ENCODE results near the gene JADE1. TPM values are rescaled to one million over a fixed set of nuclear protein-coding genes. Genes with fewer than 3 reads are reported as not detected.

JADE1 gene
- total RNA-seq, 8 experiments from 2014 or later = 8.1 to 31.4 (median 20.7) TPM

DNA sequence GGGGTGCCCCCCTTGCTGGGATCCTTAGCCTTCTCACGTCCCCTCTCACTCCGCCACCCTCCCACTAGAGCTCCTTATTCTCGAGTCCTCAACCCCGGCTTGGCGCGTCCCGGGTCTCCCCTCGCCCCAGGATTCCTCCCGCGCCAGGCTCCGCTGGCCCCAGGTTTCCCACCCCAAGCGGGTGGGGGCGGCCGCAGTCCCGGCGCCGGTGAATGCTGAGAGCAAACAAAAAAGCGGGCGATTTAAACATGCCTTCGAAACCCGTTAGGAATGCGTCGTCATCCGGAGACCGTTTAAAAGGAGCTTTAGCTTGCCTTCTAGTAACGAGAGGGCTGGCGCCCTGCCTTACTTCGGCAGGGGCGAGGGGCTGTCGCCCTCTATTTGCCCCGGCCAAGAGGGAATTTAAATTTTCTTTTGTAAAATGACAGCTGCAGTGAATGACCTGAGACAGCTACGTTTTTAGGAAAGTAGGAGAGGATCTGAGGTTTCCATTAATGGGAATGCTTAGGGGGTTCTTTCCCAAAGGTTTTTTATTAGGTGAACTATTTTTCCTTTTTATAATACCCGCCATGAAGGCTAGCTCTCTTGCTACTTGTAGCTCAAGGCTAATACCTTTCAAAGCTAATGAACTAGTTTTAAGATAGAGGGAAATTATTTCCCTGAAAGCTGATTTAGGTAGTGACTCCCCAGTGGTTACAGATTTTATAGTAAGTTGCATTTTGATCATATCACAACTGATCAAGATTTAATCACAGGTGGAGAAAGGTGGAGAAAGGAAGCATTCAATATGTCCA lies 3.1 kb downstream of the JADE1 start:
- Histone ChIP-seq H3K4me3 (peak overlapping the region; percentile 59 to 85 (median 62)), H3K4me1 (replicated peaks in 1 of 2) (no peaks in the 10 kb centered on the region), H3K27ac (peak overlapping the region; percentile 81 to 86)
- in situ Hi-C loops (cut with MboI; ENCODE audit: low pct_unique_long_range_greater_than_20kb in 2 of 9, low sequenced_read_pairs in 9 of 9, unreplicated experiment in 9 of 9) = loop anchor here in 3 of 9 experiments (10.0 to 25.0 kb wide), 3 partner anchors 52 to 525 kb away; partner anchors contain the start of gene PGRMC2 (in 1 of the 3)
- ATAC-seq (replicated peaks in 6 of 8) = peak in 6 of 8 experiments; percentile 2 to 39 (median 18)
- WGBS, 10 experiments = 0 to 4% (median 0%) methylated on average over 1 to 8 of the region's 33 CpGs; no CpG with 5 or more reads in 2 of the 10 experiments

DNA sequence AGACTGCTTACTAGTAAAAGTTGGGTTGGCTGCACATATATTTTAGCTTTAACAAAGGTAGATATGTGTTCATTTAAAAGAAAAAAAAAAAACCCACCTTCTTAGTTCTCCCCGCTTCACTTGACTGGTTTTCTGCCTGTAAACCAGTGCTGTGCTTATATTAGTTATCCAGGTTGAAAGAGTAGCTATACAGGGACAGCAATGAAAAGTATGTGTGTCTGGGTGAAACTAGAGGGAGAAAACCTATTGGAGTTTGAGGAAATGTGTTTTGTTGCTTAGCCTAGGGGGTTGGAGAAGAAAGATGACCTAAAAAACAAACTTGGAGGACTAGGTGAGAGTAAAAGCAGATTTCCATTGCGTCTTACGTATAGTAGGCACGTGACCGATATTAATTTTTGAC lies 4.5 kb downstream of the JADE1 start:
- ATAC-seq (replicated peaks in 6 of 8) = no peak
- Histone ChIP-seq H3K4me3 (no peak overlapping the region), H3K4me1 (replicated peaks in 1 of 2) (no peaks in the 10 kb centered on the region), H3K27ac (no peak overlapping the region)
- in situ Hi-C loops (cut with MboI; ENCODE audit: low pct_unique_long_range_greater_than_20kb in 2 of 9, low sequenced_read_pairs in 9 of 9, unreplicated experiment in 9 of 9) = loop anchor here in 3 of 9 experiments (10.0 to 25.0 kb wide), 3 partner anchors 51 to 527 kb away; partner anchors contain the start of gene PGRMC2 (in 1 of the 3)
- WGBS, 10 experiments = 94 to 100% (median 99%) methylated on average over 1 to 5 of the region's 5 CpGs

DNA sequence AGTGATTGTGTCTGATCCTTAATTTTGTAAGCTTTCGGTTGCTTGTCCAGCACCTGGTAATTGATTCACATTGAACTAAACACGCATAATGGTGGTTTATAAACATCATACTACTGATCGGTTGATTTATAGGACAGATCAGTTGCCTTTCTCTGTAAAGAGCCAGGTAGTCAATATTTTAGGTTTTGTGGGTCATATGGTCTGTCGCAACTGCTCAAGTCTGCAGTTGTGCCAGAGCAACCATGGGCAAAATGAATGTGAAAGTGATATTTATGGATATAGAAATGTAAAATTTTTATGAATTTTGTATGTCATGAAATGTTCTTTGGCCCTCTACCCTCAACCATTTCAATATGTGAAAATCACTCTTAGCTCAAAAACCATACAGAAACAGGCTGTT lies 8.9 kb downstream of the JADE1 start:
- ATAC-seq (replicated peaks in 6 of 8) = no peak
- no peak overlapping the region for H3K4me3 ChIP-seq
- in situ Hi-C loops (cut with MboI; ENCODE audit: low pct_unique_long_range_greater_than_20kb in 2 of 9, low sequenced_read_pairs in 9 of 9, unreplicated experiment in 9 of 9) = loop anchor here in 3 of 9 experiments (10.0 to 25.0 kb wide), 3 partner anchors 46 to 531 kb away; partner anchors contain the start of gene PGRMC2 (in 1 of the 3)

GRCh38 chr4:128819082-128819742 lies 9.7 kb downstream of the JADE1 start:
- WGBS, 10 experiments = 76 to 100% (median 98%) methylated on average over 1 to 5 of the region's 6 CpGs; no CpG with 5 or more reads in 4 of the 10 experiments
- in situ Hi-C loops (cut with MboI; ENCODE audit: low pct_unique_long_range_greater_than_20kb in 2 of 9, low sequenced_read_pairs in 9 of 9, unreplicated experiment in 9 of 9) = loop anchor here in 3 of 9 experiments (10.0 to 25.0 kb wide), 3 partner anchors 46 to 532 kb away; partner anchors contain the start of gene PGRMC2 (in 1 of the 3)
- Histone ChIP-seq H3K4me3 (no peak overlapping the region), H3K27ac (no peak overlapping the region), H3K4me1 (replicated peaks in 1 of 2) (no peaks in the 10 kb centered on the region)
- no peak for ATAC-seq (replicated peaks in 6 of 8)

More for the DNA sequence above, 8.9 kb downstream of the JADE1 start:
- H3K27ac ChIP-seq = no peak overlapping the region
- H3K4me1 ChIP-seq (replicated peaks in 1 of 2) = no peaks in the 10 kb centered on the region
- WGBS, 10 experiments = 89 to 100% (median 100%) methylated on average over 1 to 3 of the region's 4 CpGs; no CpG with 5 or more reads in 1 of the 10 experiments

- Histone ChIP-seq H3K27ac (no peak overlapping the region), H3K4me3 (no peak overlapping the region), H3K4me1 (replicated peaks in 1 of 2) (no peaks in the 10 kb centered on the region)
- 5 to 96% (median 60%) methylated on average over 2 to 3 of the region's 3 CpGs; no CpG with 5 or more reads in 2 of the 10 experiments for WGBS, 10 experiments
- peak in 3 of 8 experiments; percentile 38 to 52 (median 43) for ATAC-seq (replicated peaks in 6 of 8)
- in situ Hi-C loops (cut with MboI; ENCODE audit: low pct_unique_long_range_greater_than_20kb in 2 of 9, low sequenced_read_pairs in 9 of 9, unreplicated experiment in 9 of 9) = loop anchor here in 3 of 9 experiments (25.0 kb wide), 2 partner anchors 358 to 533 kb away; partner anchors contain the start of gene PGRMC2 (in 1 of the 3)
These were observed 11.2 kb downstream of the JADE1 start for GRCh38 chr4:128820671-128821070.

DNA sequence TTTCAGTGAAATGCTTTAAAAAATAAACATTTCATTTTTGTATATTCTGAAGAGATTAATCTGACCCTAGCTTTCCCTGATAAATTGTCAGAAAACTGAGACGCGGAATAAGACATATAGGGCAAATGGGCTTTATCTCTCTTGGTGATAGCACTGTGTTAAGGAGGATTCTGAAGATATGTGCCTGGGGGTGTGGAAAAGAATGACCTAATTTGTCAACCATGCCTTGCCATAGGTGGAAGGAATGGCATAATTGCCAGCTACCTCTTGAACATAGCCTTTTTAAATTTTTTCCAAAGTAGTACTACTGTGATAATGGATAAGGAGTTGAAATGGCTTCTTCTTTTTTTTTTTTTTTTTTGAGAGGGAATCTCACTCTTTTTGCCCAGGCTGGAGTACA lies 11.7 kb downstream of the JADE1 start:
- Histone ChIP-seq H3K4me3 (no peak overlapping the region), H3K4me1 (replicated peaks in 1 of 2) (no peaks in the 10 kb centered on the region), H3K27ac (no peak overlapping the region)
- ATAC-seq (replicated peaks in 6 of 8) = no peak
- in situ Hi-C loops (cut with MboI; ENCODE audit: low pct_unique_long_range_greater_than_20kb in 2 of 9, low sequenced_read_pairs in 9 of 9, unreplicated experiment in 9 of 9) = loop anchor here in 3 of 9 experiments (25.0 kb wide), 2 partner anchors 359 to 534 kb away; partner anchors contain the start of gene PGRMC2 (in 1 of the 3)
- 90 to 100% (median 100%) methylated on average over 2 of the region's 2 CpGs; no CpG with 5 or more reads in 3 of the 10 experiments for WGBS, 10 experiments

- Histone ChIP-seq H3K27ac (no peak overlapping the region), H3K4me3 (no peak overlapping the region), H3K4me1 (replicated peaks in 1 of 2) (peaks cover 2 to 4% of the 10 kb centered on the region in 2 donors)
- in situ Hi-C loops (cut with MboI; ENCODE audit: low pct_unique_long_range_greater_than_20kb in 2 of 9, low sequenced_read_pairs in 9 of 9, unreplicated experiment in 9 of 9) = loop anchor here in 3 of 9 experiments (25.0 kb wide), 2 partner anchors 361 to 536 kb away; partner anchors contain the start of gene PGRMC2 (in 1 of the 3)
- peak in 4 of 8 experiments; percentile 25 to 89 (median 42) for ATAC-seq (replicated peaks in 6 of 8)
- 8 to 100% (median 95%) methylated on average over 1 of the region's 1 CpG for WGBS, 10 experiments
These were observed 13.6 kb downstream of the JADE1 start for GRCh38 chr4:128823025-128823661.

- WGBS, 10 experiments = 33 to 90% (median 60%) methylated on average over 1 to 5 of the region's 7 CpGs; no CpG with 5 or more reads in 3 of the 10 experiments
These were observed 15.7 kb downstream of the JADE1 start for GRCh38 chr4:128825226-128825625.

DNA sequence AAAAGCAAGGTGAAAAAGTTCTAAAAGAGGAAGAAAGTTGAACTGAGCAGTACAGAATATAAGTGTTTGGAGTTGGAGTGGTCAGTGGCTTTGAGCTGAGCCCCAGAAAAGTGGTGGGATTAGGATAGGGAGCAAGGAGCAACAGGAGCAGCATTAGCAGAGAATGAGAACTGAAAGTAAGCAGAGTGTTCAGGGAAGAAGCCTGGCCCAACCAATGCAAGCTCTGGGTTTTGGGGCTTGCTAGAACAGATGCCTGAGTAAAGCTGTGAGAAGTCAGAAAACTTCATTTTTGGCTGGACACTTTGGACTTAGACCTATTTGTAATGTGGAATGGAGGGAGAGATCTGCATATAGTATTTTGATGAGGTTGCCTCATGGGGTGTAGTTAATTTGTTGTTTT lies 17.8 kb downstream of the JADE1 start:
- Histone ChIP-seq H3K4me3 (no peak overlapping the region), H3K4me1 (replicated peaks in 1 of 2) (peaks cover 23 to 26% of the 10 kb centered on the region in 2 donors), H3K27ac (no peak overlapping the region)
- in situ Hi-C loops (cut with MboI; ENCODE audit: low pct_unique_long_range_greater_than_20kb in 2 of 9, low sequenced_read_pairs in 9 of 9, unreplicated experiment in 9 of 9) = no loop called here
- ATAC-seq (replicated peaks in 6 of 8) = no peak

More at GRCh38 chr4:128825226-128825625, 15.7 kb downstream of the JADE1 start:
- in situ Hi-C loops (cut with MboI; ENCODE audit: low pct_unique_long_range_greater_than_20kb in 2 of 9, low sequenced_read_pairs in 9 of 9, unreplicated experiment in 9 of 9) = no loop called here
- no peak overlapping the region for H3K4me3 ChIP-seq
- peaks cover 5 to 8% of the 10 kb centered on the region in 2 donors for H3K4me1 ChIP-seq (replicated peaks in 1 of 2)
- ATAC-seq (replicated peaks in 6 of 8) = peak in 3 of 8 experiments; percentile 70 to 86 (median 83)
- no peak overlapping the region for H3K27ac ChIP-seq

GRCh38 chr4:128830906-128831503 lies 21.5 kb downstream of the JADE1 start:
- Histone ChIP-seq H3K27ac (peak overlapping the region; percentile 3 to 73), H3K4me1 (replicated peaks in 1 of 2) (peaks cover 27 to 31% of the 10 kb centered on the region in 2 donors), H3K4me3 (no peak overlapping the region)
- in situ Hi-C loops (cut with MboI; ENCODE audit: low pct_unique_long_range_greater_than_20kb in 2 of 9, low sequenced_read_pairs in 9 of 9, unreplicated experiment in 9 of 9) = no loop called here
- WGBS, 10 experiments = 0 to 49% (median 33%) methylated on average over 2 to 5 of the region's 5 CpGs; no CpG with 5 or more reads in 2 of the 10 experiments
- ATAC-seq (replicated peaks in 6 of 8) = peak; percentile 40 to 96 (median 80)

DNA sequence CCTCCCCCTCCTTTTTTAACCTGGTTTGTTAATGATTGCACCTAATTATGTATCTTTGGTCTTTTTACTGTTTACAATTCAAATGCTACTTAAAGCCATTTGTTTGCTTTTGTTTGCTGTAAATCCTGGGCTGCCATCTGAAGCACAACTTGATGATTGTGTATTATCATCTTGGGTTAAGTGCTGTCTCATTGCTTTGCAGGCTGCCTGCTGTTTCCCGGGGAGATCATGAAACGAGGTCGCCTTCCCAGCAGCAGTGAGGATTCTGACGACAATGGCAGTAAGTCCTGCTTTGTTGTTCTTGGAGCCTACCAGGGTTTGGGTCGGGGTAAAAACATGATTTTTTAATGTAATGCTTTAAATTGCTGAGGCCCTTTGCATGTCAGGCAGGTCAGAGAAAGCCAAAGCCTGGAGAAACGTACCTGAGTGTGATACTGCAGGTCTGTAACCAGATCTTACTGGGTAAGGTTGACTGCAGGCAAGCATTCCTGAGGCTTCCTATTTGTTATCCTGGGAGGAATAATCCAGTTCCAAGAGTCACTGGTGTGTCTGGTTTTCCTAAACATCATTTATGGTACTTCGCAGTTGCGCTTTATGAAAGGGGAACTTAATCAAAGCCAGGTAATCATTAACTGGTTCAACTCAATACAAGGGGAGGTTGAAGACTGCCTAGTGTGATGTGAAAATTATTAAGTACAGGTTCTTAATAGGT lies 22.2 kb downstream of the JADE1 start:
- ATAC-seq (replicated peaks in 6 of 8) = peak; percentile 14 to 88 (median 80)
- H3K4me3 ChIP-seq = peak overlapping the region in 2 of 5 donors; percentile 11 to 15
- H3K4me1 ChIP-seq (replicated peaks in 1 of 2) = peaks cover 27 to 31% of the 10 kb centered on the region in 2 donors
- peak overlapping the region; percentile 34 to 73 for H3K27ac ChIP-seq
- in situ Hi-C loops (cut with MboI; ENCODE audit: low pct_unique_long_range_greater_than_20kb in 2 of 9, low sequenced_read_pairs in 9 of 9, unreplicated experiment in 9 of 9) = no loop called here
- 12 to 90% (median 35%) methylated on average over 1 to 7 of the region's 8 CpGs; no CpG with 5 or more reads in 3 of the 10 experiments for WGBS, 10 experiments
